Caco-2 (cell line): ENCODE measurements around the gene CACNA1D. TPM values are rescaled to one million over a fixed set of nuclear protein-coding genes. Genes with fewer than 3 reads are reported as not detected.

Experiments used
- BruUV-seq: library from RNA; stranded (reverse); fragments of 400-500 nt; replicated peaks from 2 replicates; lab custom pipeline; 2021; lab: Mats Ljungman, UMichigan
- CTCF ChIA-PET: fragments of 300-600 bp; sonication (Branson Sonifier 250); formaldehyde crosslinking; loops from one replicate; lab custom pipeline; 2022; ENCODE audit warnings: antibody characterized with exemption; lab: Charles Lee
- POLR2A ChIA-PET: fragments of 300-600 bp; sonication (Branson Sonifier 250); formaldehyde crosslinking; loops from one replicate; lab custom pipeline; 2022; ENCODE audit warnings: antibody characterized with exemption; lab: Charles Lee
- DNase-seq, 2 experiments: peaks; one replicate each; pipeline versions ENCODE4 v3.0.0 to v3.0.0-alpha.2; 2020 to 2022
- H3K27me3 ChIP-seq: replicated peaks from 2 replicates; pipeline ENCODE4 v1.6.0; 2011; ENCODE audit warnings: low read length; ENCODE audit not compliant: control insufficient read depth, insufficient read depth
- H3K36me3 ChIP-seq: 2 replicates; pipeline ENCODE4 v1.5.1; 2011; ENCODE audit warnings: low read length; ENCODE audit not compliant: control insufficient read depth, insufficient read depth
- H3K4me1 ChIP-seq: fragments of 250-450 bp; sonication (Bioruptor Pico); 2 replicates; pipeline ENCODE4 v1.5.1; 2020; ENCODE audit warnings: mild to moderate bottlenecking
- H3K4me3 ChIP-seq: 2 replicates; pipeline ENCODE4 v1.5.1; 2011; ENCODE audit warnings: low read depth, mild to moderate bottlenecking, control low read depth, low read length
- H3K9me3 ChIP-seq: fragments of 250-450 bp; sonication (Bioruptor Pico); 2 replicates; pipeline ENCODE4 v1.5.1; 2020; ENCODE audit warnings: mild to moderate bottlenecking, moderate library complexity
- H3K27ac Mint-ChIP-seq: one replicate; pipeline ENCODE4 v1.8.0; 2022; ENCODE audit warnings: mixed read lengths; ENCODE audit not compliant: unreplicated experiment
- H3K27me3 Mint-ChIP-seq: one replicate; pipeline ENCODE4 v1.8.0; 2022; ENCODE audit warnings: mixed read lengths; ENCODE audit not compliant: insufficient read depth, unreplicated experiment
- H3K36me3 Mint-ChIP-seq: one replicate; pipeline ENCODE4 v1.8.0; 2022; ENCODE audit warnings: mild to moderate bottlenecking, mixed read lengths; ENCODE audit not compliant: insufficient read depth, unreplicated experiment
- H3K4me1 Mint-ChIP-seq: one replicate; pipeline ENCODE4 v1.8.0; 2022; ENCODE audit warnings: low read depth, mixed read lengths; ENCODE audit not compliant: unreplicated experiment
- H3K4me3 Mint-ChIP-seq: one replicate; pipeline ENCODE4 v1.8.0; 2022; ENCODE audit warnings: mild to moderate bottlenecking, moderate library complexity, mixed read lengths; ENCODE audit not compliant: unreplicated experiment
- H3K9me3 Mint-ChIP-seq: one replicate; pipeline ENCODE4 v1.8.0; 2022; ENCODE audit warnings: mixed read lengths; ENCODE audit not compliant: unreplicated experiment
- intact Hi-C: fragments of 100-400 bp; cut with micrococcal nuclease; formaldehyde crosslinking; loops from one replicate; pipeline ENCODE4 v1.10.0; 2022; ENCODE audit not compliant: unreplicated experiment
- total RNA-seq: library from RNA; stranded (reverse); gene quantifications from 2 replicates; pipeline ENCODE4 v1.2.3, GENCODE V29; 2022
- TF ChIP-seq, protein P1 (sequence below), 2 experiments: fragments of 200-600 bp in 1 of 2; IDR thresholded peaks; 1 replicate in 1 of 2; 2 replicates in 1 of 2; pipeline versions ENCODE4 v1.5.1 to v1.8.0; 2011 to 2022; ENCODE audit warnings: antibody characterized with exemption in 1 of 2, control low read depth in 1 of 2, inconsistent platforms in 1 of 2, low read depth in 1 of 2, low read length in 1 of 2, mild to moderate bottlenecking in 1 of 2, moderate library complexity in 1 of 2; ENCODE audit not compliant: insufficient read depth in 1 of 2, severe bottlenecking in 1 of 2, unreplicated experiment in 1 of 2

Gene CACNA1D
- total RNA-seq, 1 experiment from 2014 or later = 13.3 TPM

- CTCF ChIA-PET = no interaction called here
- TF ChIP-seq, protein P1, sequence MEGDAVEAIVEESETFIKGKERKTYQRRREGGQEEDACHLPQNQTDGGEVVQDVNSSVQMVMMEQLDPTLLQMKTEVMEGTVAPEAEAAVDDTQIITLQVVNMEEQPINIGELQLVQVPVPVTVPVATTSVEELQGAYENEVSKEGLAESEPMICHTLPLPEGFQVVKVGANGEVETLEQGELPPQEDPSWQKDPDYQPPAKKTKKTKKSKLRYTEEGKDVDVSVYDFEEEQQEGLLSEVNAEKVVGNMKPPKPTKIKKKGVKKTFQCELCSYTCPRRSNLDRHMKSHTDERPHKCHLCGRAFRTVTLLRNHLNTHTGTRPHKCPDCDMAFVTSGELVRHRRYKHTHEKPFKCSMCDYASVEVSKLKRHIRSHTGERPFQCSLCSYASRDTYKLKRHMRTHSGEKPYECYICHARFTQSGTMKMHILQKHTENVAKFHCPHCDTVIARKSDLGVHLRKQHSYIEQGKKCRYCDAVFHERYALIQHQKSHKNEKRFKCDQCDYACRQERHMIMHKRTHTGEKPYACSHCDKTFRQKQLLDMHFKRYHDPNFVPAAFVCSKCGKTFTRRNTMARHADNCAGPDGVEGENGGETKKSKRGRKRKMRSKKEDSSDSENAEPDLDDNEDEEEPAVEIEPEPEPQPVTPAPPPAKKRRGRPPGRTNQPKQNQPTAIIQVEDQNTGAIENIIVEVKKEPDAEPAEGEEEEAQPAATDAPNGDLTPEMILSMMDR (IDR thresholded peaks at IDR 0.05; ENCODE audit: insufficient read depth in 1 of 2, low read depth in 1 of 2, low read length in 1 of 2, severe bottlenecking in 1 of 2, unreplicated experiment in 1 of 2) = no peak
- no peak overlapping the region for H3K4me3 ChIP-seq
- Mint-ChIP-seq H3K9me3 (no peaks in the 10 kb centered on the region), H3K27me3 (peaks cover 3% of the 10 kb centered on the region), H3K27ac (no peak overlapping the region), H3K4me3 (no peak overlapping the region), H3K4me1 (no peaks in the 10 kb centered on the region), H3K36me3 (no peaks in the 10 kb centered on the region)
- H3K27me3 ChIP-seq = no peaks in the 10 kb centered on the region; the same call in 1 of the 2 replicates
- H3K4me1 ChIP-seq = no peaks in the 10 kb centered on the region
- intact Hi-C loops = no loop called here
- POLR2A ChIA-PET = no interaction called here
- no peak for DNase-seq
- BruUV-seq = no TSS peak
- H3K9me3 ChIP-seq = no peaks in the 10 kb centered on the region
- no peaks in the 10 kb centered on the region for H3K36me3 ChIP-seq
Measured at GRCh38 chr3:53645754-53646153, 151.3 kb downstream of the CACNA1D start.

- no peak for DNase-seq
- ChIA-PET POLR2A (no interaction called here), CTCF (no interaction called here)
- intact Hi-C loops = no loop called here
- Histone ChIP-seq H3K4me3 (no peak overlapping the region), H3K4me1 (no peaks in the 10 kb centered on the region), H3K36me3 (no peaks in the 10 kb centered on the region), H3K9me3 (no peaks in the 10 kb centered on the region), H3K27me3 (no peaks in the 10 kb centered on the region; the same call in 1 of the 2 replicates)
- H3K36me3 Mint-ChIP-seq = no peaks in the 10 kb centered on the region
- TF ChIP-seq, protein P1 (IDR thresholded peaks at IDR 0.05; ENCODE audit: insufficient read depth in 1 of 2, low read depth in 1 of 2, low read length in 1 of 2, severe bottlenecking in 1 of 2, unreplicated experiment in 1 of 2) = no peak
- no peaks in the 10 kb centered on the region for H3K4me1 Mint-ChIP-seq
- no peak overlapping the region for H3K27ac Mint-ChIP-seq
- H3K4me3 Mint-ChIP-seq = no peak overlapping the region
- H3K9me3 Mint-ChIP-seq = no peaks in the 10 kb centered on the region
- no peaks in the 10 kb centered on the region for H3K27me3 Mint-ChIP-seq
- BruUV-seq = no TSS peak
Measured at GRCh38 chr3:53646723-53647122, 152.3 kb downstream of the CACNA1D start.

DNA sequence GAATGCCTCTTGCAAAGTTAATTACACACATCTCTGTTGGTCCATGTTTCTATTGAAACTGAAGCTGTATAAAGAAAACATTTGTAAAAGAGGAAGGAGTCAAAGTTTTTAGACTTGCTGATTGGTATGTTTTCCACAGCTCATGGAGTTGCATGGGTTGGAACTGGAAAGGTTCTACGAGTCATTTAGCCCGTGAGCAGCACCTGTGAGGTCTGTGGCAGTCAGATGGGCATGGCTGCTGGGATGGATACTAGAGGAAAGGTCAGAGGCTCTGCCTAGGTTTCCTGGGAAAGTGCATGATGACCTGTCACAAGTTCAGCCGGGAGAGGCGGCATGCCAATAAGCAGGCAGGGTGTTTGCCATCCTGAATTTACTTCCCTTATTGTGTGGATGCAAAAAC, 155.4 kb downstream of the CACNA1D start:
- intact Hi-C loops = no loop called here
- Mint-ChIP-seq H3K27ac (no peak overlapping the region), H3K4me3 (no peak overlapping the region), H3K9me3 (peaks cover 15% of the 10 kb centered on the region), H3K4me1 (no peaks in the 10 kb centered on the region), H3K36me3 (no peaks in the 10 kb centered on the region), H3K27me3 (no peaks in the 10 kb centered on the region)
- Histone ChIP-seq H3K27me3 (no peaks in the 10 kb centered on the region; the same call in 1 of the 2 replicates), H3K4me3 (no peak overlapping the region), H3K36me3 (no peaks in the 10 kb centered on the region), H3K9me3 (peaks cover 15% of the 10 kb centered on the region), H3K4me1 (no peaks in the 10 kb centered on the region)
- DNase-seq = no peak
- CTCF ChIA-PET = no interaction called here
- POLR2A ChIA-PET = no interaction called here
- no TSS peak for BruUV-seq
- TF ChIP-seq, protein P1 (IDR thresholded peaks at IDR 0.05; ENCODE audit: insufficient read depth in 1 of 2, low read depth in 1 of 2, low read length in 1 of 2, severe bottlenecking in 1 of 2, unreplicated experiment in 1 of 2) = no peak
